HG02678 (cell line): ENCODE results near the gene CNMD.
"Not testable (repeated sequence)": the region's sequence is repeated elsewhere in the genome, so short reads cannot be mapped to it uniquely, and the experiment has no call there.

ENCODE experiments used
- ATAC-seq: cut with Tn5 transposase; IDR thresholded peaks from one replicate; pipeline ENCODE4 v1.9.1; 2021; ENCODE audit warnings: mild to moderate bottlenecking, moderate library complexity; ENCODE audit not compliant: unreplicated experiment

CNMD gene

GRCh38 chr13:52746141-52746540, 6.5 kb upstream of the CNMD start:
- no peak for ATAC-seq

DNA sequence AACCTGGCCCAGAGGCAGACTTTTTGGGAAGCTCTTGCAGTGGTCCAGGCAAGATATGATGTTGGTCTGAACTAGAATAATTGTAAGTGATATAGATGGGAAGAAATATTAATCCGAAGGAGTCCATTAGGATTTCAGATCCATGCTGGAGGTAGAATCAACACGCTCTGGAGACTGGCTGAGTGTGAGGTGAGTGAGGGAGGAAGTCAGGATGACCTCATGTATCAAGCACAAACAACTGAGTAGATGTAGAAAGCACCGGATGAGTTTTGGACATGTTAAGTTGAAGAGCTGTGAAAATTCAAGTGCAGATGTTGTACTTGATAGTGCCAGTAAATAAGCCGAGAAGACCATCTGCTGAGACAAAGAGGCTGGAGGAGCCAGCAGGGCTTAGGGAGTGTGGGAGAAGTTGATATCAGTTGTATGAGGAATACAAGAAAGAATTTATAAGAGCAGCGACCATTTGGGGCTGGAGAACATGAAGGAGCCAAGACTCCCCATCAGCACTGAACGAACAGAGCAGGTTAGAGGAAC, 5.3 kb upstream of the CNMD start:
- no peak for ATAC-seq

DNA sequence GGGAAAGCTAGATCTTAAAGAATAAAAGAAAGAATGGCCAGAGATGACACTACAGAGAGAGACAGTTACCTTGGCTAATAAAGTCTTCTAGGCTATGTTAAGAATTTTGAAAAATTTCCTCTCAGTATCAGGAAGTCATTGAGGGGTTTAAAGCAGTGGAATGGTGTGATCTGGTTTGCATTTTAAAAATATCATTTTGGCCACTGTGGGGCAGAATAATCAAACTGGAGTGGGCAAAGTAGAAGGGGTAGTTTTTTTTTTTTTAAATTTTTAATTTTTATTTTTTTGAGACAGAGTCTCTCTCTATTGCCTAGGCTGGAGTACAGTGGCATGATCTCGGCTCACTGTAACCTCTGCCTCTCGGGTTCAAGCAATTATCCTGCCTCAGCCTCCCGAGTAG, 4.4 kb upstream of the CNMD start:
- ATAC-seq = no peak

GRCh38 chr13:52743569-52743968, 3.9 kb upstream of the CNMD start:
- no peak for ATAC-seq

- peak; percentile 85 for ATAC-seq
These were observed 727 bp downstream of the CNMD start for GRCh38 chr13:52738719-52739467.

GRCh38 chr13:52737965-52738364, 1.7 kb downstream of the CNMD start:
- ATAC-seq = no peak

DNA sequence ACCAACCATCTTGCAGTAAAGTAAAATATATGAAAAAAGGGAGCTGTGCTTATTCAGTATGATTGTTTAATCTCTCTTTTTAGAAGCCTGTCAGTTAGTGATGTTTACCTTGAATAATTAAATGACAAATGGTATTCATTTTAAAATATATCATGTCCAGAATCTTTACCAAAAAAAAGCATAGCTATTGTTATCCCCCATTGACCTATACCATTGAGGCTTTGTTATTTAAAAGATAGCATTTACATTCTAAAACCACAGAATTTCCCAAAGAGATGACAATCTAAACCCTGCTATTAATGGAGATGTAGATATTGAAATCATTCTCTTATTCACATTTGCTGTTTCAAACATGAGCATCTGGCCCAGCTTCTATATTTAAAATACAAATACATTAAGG, 2.2 kb downstream of the CNMD start:
- ATAC-seq = no peak

- ATAC-seq = no peak
These were observed 2.7 kb downstream of the CNMD start for GRCh38 chr13:52736891-52737290.

GRCh38 chr13:52734075-52734623, 5.5 kb downstream of the CNMD start:
- no peak for ATAC-seq

GRCh38 chr13:52726258-52726657, 13.4 kb downstream of the CNMD start:
- ATAC-seq = no peak

- ATAC-seq = no peak
These were observed 14.3 kb downstream of the CNMD start for GRCh38 chr13:52725302-52725701.

DNA sequence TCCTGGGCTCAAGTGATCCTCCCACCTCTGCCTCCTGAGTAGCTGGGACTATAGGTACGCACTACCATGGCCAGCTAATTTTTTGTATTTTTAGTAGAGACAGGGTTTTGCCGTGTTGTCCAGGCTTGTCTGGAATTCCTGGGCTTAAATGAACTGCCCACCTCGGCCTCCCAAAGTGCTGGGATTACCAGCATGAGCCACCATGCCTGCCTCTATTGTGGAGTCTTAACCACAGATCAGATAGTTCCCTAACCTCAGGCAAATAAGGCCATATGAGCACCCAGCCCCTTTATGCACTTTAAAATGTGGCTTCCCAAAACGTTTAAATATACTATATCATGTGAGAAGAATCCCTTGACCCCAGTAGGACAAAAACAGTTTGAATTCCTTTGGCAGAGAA, 16.4 kb downstream of the CNMD start:
- ATAC-seq = no peak

DNA sequence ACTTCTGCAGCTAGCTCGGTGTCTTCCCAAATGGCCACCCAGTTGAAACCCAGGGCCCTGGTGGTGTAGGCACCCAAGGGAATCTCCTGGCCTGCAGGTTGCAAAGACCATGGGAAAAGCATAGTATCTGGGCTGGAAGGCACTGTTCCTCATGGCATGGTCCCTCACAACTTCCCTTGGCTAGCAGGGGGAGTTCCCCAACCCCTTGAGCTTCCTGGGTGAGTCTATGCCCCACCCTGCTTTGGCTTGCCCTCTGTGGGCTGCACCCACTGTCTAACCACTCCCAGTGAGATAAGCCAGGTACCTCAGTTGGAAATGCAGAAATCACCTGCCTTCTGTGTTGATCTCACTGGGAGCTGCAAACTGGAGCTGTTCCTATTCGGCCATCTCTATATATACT, 18.3 kb downstream of the CNMD start:
- not testable (repeated sequence) for ATAC-seq

DNA sequence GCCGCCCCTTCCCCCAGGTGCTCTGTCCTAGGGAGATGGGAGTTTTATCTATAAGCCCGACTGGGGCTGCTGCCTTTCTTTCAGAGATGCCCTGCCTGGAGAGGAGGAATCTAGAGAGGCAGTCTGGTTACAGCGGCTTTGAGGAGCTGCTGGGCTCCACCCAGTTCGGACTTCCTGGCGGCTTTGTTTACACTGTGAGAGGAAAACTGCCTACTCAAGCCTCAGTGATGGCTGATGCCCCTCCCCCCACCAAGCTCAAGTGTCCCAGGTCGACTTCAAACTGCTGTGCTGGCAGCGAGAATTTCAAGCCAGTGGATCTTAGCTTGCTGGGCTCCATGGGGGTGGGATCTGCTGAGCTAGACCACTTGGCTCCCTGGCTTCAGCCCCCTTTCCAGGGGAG, 18.7 kb downstream of the CNMD start:
- ATAC-seq = not testable (repeated sequence)

DNA sequence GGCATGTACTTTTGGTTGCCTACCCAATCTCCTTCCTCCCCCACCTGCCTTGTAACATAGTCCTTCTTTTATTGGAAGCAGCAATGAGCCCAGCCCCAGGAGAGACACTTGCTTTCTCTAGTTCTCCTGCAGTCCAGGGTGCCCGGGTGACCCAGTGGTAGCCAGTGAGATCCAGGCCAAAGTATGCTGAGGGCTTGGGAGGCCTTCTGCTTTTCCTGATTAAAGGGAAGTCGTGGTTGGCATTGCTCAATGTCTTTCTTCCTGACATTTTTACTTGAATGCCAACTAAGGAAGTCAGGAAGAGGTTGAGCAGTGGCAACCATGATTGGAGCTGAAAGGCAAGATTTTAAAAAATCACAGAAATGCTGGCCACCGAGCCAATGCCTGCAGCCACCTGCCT, 25.7 kb downstream of the CNMD start:
- no peak for ATAC-seq

GRCh38 chr13:52712385-52712784, 27.2 kb downstream of the CNMD start:
- no peak for ATAC-seq

GRCh38 chr13:52711286-52711685, 28.3 kb downstream of the CNMD start:
- no peak for ATAC-seq

GRCh38 chr13:52708266-52708665, 31.4 kb downstream of the CNMD start:
- ATAC-seq = not testable (repeated sequence)

DNA sequence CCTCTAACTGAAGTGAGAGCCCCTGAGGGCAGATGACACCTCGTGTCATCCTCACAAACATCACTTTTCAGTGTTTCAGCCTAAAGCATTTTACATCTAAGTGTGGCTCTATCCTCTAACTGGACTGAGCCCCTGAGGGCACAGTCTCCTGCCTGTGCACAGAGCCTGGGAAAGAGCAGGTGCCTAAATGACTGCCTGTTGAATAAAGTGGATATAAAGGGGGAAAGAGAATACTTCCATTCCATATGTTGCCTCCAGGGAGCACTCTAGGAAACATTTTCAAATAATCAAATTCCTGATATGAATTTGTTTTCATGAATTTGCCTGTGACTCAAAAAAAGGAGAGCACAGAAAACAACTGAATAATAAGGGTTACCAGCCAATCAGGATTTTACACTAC, 32.2 kb downstream of the CNMD start:
- no peak for ATAC-seq

DNA sequence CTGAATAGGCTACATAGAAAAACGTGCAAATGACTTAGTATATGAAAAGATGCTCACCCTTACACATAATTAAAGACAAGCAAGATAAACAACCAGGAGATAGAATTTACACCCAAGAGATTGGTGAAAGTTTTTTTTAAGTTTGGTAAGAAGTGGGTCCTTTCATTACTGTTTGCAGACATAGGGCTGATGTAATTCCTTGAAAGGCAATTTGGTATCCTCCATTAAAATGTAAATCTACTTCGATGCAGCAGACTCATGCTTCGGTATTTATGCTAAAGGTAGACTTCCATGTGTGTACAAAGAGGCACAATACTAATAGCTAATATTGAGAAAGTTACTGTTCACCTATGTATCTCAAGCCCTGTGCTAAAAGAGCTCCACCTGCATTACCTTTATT, 33.5 kb downstream of the CNMD start:
- no peak for ATAC-seq

DNA sequence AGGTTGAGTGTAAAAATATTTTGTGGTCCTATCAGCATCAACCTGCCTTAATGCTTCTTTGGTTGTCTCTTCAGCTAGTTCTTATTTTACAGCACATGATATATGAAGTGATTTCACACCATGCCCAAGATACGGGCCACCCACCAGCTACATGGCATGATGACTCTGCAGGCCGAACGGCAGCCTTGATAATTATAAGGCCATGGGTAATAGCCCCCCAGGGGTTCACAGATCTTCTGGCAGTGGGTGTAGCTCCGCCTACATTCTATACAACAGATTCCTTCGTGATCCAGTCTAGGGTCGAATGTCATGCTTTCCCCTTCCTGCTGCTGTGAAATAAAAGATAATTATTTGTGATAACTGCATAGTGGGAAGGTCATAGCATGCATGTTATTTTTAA, 36.1 kb downstream of the CNMD start:
- ATAC-seq = no peak

DNA sequence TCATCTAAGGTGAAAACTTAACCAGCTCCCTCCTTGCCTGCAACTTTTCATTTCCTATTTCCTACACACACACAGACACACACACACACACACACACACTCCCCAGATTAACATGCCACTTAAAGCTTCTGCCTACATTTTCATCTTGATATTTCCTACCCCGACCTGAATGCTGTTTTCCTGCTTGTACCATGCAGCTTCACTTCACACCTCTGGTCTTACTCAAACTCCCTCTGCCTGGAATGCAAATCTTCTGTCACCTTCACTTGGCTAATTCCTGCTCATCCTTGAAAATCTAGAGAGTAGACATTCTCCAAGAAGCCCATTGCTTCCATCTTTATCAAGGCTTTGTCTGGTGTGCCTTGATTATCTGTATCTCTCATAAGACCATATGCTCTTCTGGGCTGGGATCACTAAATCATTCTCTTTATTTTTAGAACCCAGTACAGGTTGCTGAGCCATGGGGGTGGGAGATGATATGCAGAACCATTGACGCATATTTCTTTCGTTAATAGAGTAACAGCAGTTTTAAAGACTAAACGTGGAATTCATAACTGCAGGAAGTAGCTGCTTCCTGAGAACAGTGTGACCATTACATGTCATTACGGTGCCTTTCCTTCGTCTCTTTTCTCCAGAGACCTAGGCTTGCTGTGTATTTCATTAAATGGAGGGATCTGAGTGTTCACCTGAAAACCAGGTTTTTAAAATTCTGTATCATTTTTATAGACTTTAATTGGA, 37.7 kb downstream of the CNMD start:
- no peak for ATAC-seq
